ENCODE results near the gene TLCD3B. TPM values are rescaled to one million over a fixed set of nuclear protein-coding genes. Genes with fewer than 3 reads are reported as not detected.
A peak's percentile ranks its signal among the peaks of the same experiment; 100 is the strongest.

The TLCD3B gene
- total RNA-seq, 2 experiments from 2014 or later, result 4.3 to 17.6 TPM

GRCh38 chr16:30006659-30007377 lies 24.3 kb downstream of the TLCD3B start:
- Histone ChIP-seq H3K27ac (ENCODE audit: low read depth, low read length, poor library complexity, severe bottlenecking) (no peak overlapping the region), H3K4me3 (ENCODE audit: low read depth, low read length, poor library complexity, severe bottlenecking) (no peak overlapping the region), H3K79me2 (ENCODE audit: insufficient read depth, low read depth, low read length) (no peaks in the 10 kb centered on the region), H3K4me1 (ENCODE audit: insufficient read depth, low read length, poor library complexity, severe bottlenecking) (peaks cover 2% of the 10 kb centered on the region), H3K36me3 (ENCODE audit: insufficient read depth, low read length) (peaks cover 15% of the 10 kb centered on the region; the same call in 1 of the 2 replicates), H4K20me1 (ENCODE audit: insufficient read depth, low read length) (no peaks in the 10 kb centered on the region), H3K4me2 (ENCODE audit: low read length) (no peak overlapping the region), H3K9me3 (ENCODE audit: low read length) (no peaks in the 10 kb centered on the region), H2AFZ (ENCODE audit: low read length) (no peak overlapping the region), H3K9me2 (ENCODE audit: insufficient read depth, low read length) (no peaks in the 10 kb centered on the region)
- ChIA-PET POLR2A (no interaction called here), CTCF (ENCODE audit: unreplicated experiment) (no interaction called here)
- no peak for DNase-seq (ENCODE audit: low spot score)
- TF ChIP-seq EZH2phosphoT487 (IDR thresholded peaks at IDR 0.05; ENCODE audit: borderline replicate concordance, low read depth, low read length) (no peak), CTCF (conservative IDR thresholded peaks at IDR 0.05; ENCODE audit: low read length) (no peak)
- no TSS peak for BruUV-seq (replicated peaks)
- intact Hi-C loops (cut with micrococcal nuclease; ENCODE audit: unreplicated experiment), result no loop called here

- Histone ChIP-seq H3K79me2 (ENCODE audit: insufficient read depth, low read depth, low read length) (no peaks in the 10 kb centered on the region), H3K9me3 (ENCODE audit: low read length) (no peaks in the 10 kb centered on the region), H3K4me2 (ENCODE audit: low read length) (no peak overlapping the region), H4K20me1 (ENCODE audit: insufficient read depth, low read length) (no peaks in the 10 kb centered on the region), H2AFZ (ENCODE audit: low read length) (no peak overlapping the region), H3K36me3 (ENCODE audit: insufficient read depth, low read length) (peaks cover 15% of the 10 kb centered on the region; the same call in 1 of the 2 replicates), H3K27ac (ENCODE audit: low read depth, low read length, poor library complexity, severe bottlenecking) (no peak overlapping the region), H3K4me3 (ENCODE audit: low read depth, low read length, poor library complexity, severe bottlenecking) (no peak overlapping the region), H3K4me1 (ENCODE audit: insufficient read depth, low read length, poor library complexity, severe bottlenecking) (peaks cover under 1% of the 10 kb centered on the region), H3K9me2 (ENCODE audit: insufficient read depth, low read length) (no peaks in the 10 kb centered on the region)
- TF ChIP-seq EZH2phosphoT487 (IDR thresholded peaks at IDR 0.05; ENCODE audit: borderline replicate concordance, low read depth, low read length) (no peak), CTCF (conservative IDR thresholded peaks at IDR 0.05; ENCODE audit: low read length) (no peak)
- CTCF ChIA-PET (ENCODE audit: unreplicated experiment), result no interaction called here
- intact Hi-C loops (cut with micrococcal nuclease; ENCODE audit: unreplicated experiment), result no loop called here
- no TSS peak for BruUV-seq (replicated peaks)
- no peak for DNase-seq (ENCODE audit: low spot score)
- POLR2A ChIA-PET, result no interaction called here
Measured at GRCh38 chr16:30006095-30006473, 25.0 kb downstream of the TLCD3B start.

GRCh38 chr16:30005341-30006094 lies 25.6 kb downstream of the TLCD3B start:
- no peaks in the 10 kb centered on the region for H3K9me3 ChIP-seq (ENCODE audit: low read length)
- H3K4me2 ChIP-seq (ENCODE audit: low read length), result no peak overlapping the region
- no peak for TF ChIP-seq EZH2phosphoT487 (IDR thresholded peaks at IDR 0.05; ENCODE audit: borderline replicate concordance, low read depth, low read length)
- TF ChIP-seq CTCF (conservative IDR thresholded peaks at IDR 0.05; ENCODE audit: low read length), result peak; percentile 82
- H3K9me2 ChIP-seq (ENCODE audit: insufficient read depth, low read length), result no peaks in the 10 kb centered on the region
- H3K36me3 ChIP-seq (ENCODE audit: insufficient read depth, low read length), result peaks cover 15% of the 10 kb centered on the region; the same call in 1 of the 2 replicates
- no peak overlapping the region for H3K27ac ChIP-seq (ENCODE audit: low read depth, low read length, poor library complexity, severe bottlenecking)
- DNase-seq (ENCODE audit: low spot score), result peak; percentile 59
- CTCF ChIA-PET (ENCODE audit: unreplicated experiment), result no interaction called here
- H3K79me2 ChIP-seq (ENCODE audit: insufficient read depth, low read depth, low read length), result no peaks in the 10 kb centered on the region
- no peak overlapping the region for H3K4me3 ChIP-seq (ENCODE audit: low read depth, low read length, poor library complexity, severe bottlenecking)
- no peaks in the 10 kb centered on the region for H3K4me1 ChIP-seq (ENCODE audit: insufficient read depth, low read length, poor library complexity, severe bottlenecking)
- POLR2A ChIA-PET, result interaction anchor here (0.7 to 1.4 kb wide), 2 partner anchors 29 to 79 kb away, joined by 3 read pairs; partner anchors contain the start of gene KCTD13
- intact Hi-C loops (cut with micrococcal nuclease; ENCODE audit: unreplicated experiment), result no loop called here
- H4K20me1 ChIP-seq (ENCODE audit: insufficient read depth, low read length), result no peaks in the 10 kb centered on the region
- H2AFZ ChIP-seq (ENCODE audit: low read length), result no peak overlapping the region
- no TSS peak for BruUV-seq (replicated peaks)
